Uterus (tissue), 4 donors: ENCODE results near the gene NKAIN2. TPM values are rescaled to one million over a fixed set of nuclear protein-coding genes. Genes with fewer than 3 reads are reported as not detected.

ENCODE experiments used
- DNase-seq, 2 donors: peaks; one replicate each; pipeline ENCODE4 v3.0.0-alpha.2; 2019 to 2020
- H3K27ac ChIP-seq, 2 donors: fragments of 200-600 bp; sonication (generic); 1 replicate in 1 of 2; 2 replicates in 1 of 2; pipeline ENCODE4 v1.5.1; 2016 to 2018
- H3K27me3 ChIP-seq, 2 donors: fragments of 200-600 bp; sonication (generic); one replicate each; pipeline ENCODE4 v1.5.1; 2018 to 2019; ENCODE audit warnings: control low read depth in 1 of 2
- H3K36me3 ChIP-seq, 2 donors: fragments of 200-600 bp; sonication (generic); one replicate each; pipeline ENCODE4 v1.5.1; 2019; ENCODE audit warnings: control low read depth in 1 of 2
- H3K4me1 ChIP-seq, 2 donors: fragments of 200-600 bp; sonication (generic); one replicate each; pipeline ENCODE4 v1.5.1; 2018 to 2019; ENCODE audit warnings: control low read depth in 1 of 2
- H3K4me3 ChIP-seq, 2 donors: fragments of 200-600 bp; sonication (generic); 1 replicate in 1 of 2; 2 replicates in 1 of 2; pipeline ENCODE4 v1.5.1; 2018 to 2019; ENCODE audit warnings: mild to moderate bottlenecking in 1 of 2
- H3K9me3 ChIP-seq, 2 donors: fragments of 200-600 bp; sonication (generic); one replicate each; pipeline ENCODE4 v1.5.1; 2019; ENCODE audit warnings: control low read depth in 1 of 2
- CTCF ChIP-seq, 4 experiments: fragments of 200-600 bp in 2 of 4; fragments of 450-650 bp in 2 of 4; sonication (generic) in 2 of 4; IDR thresholded peaks; one replicate each; pipeline ENCODE4 v1.5.1; 2016 to 2019; ENCODE audit warnings: antibody characterized with exemption in 4 of 4, mild to moderate bottlenecking in 2 of 4, moderate library complexity in 1 of 4
- POLR2A ChIP-seq, 2 donors: fragments of 450-650 bp; IDR thresholded peaks; one replicate each; pipeline ENCODE4 v1.6.1; 2016; ENCODE audit warnings: antibody characterized with exemption in 2 of 2, mild to moderate bottlenecking in 1 of 2, moderate library complexity in 1 of 2
- intact Hi-C: fragments of 100-400 bp; cut with DNase I; formaldehyde crosslinking; loops from one replicate; pipeline ENCODE4 v1.15.1; 2023; ENCODE audit warnings: low total_unique reads
- total RNA-seq, 4 donors: library from RNA; depleted of rRNA in 3 of 4; stranded (reverse); fragments of >200 nt in 3 of 4; gene quantifications; one replicate each; pipeline versions ENCODE4 v1.1.0 to v1.2.4, GENCODE V29; 2014 to 2023
- donor health status: DM: yes; HTN: yes; CAD: no.

NKAIN2 gene
- total RNA-seq, 4 donors from 2014 or later, result 0.59 to 1.1 (median 1.0) TPM; not detected in 1

- intact Hi-C loops, result no loop called here
- no peaks in the 10 kb centered on the region for H3K9me3 ChIP-seq
- DNase-seq, result no peak
- no peaks in the 10 kb centered on the region for H3K27me3 ChIP-seq
- no peaks in the 10 kb centered on the region for H3K36me3 ChIP-seq
- H3K27ac ChIP-seq, result no peak overlapping the region
- TF ChIP-seq POLR2A (IDR thresholded peaks at IDR 0.05) (no peak), CTCF (IDR thresholded peaks at IDR 0.05) (no peak)
- H3K4me3 ChIP-seq, result no peak overlapping the region
- H3K4me1 ChIP-seq, result no peaks in the 10 kb centered on the region
These were observed 716.8 kb downstream of the NKAIN2 start for GRCh38 chr6:124520514-124520913.

GRCh38 chr6:124522335-124522734 lies 718.7 kb downstream of the NKAIN2 start:
- no peak overlapping the region for H3K4me3 ChIP-seq
- TF ChIP-seq POLR2A (IDR thresholded peaks at IDR 0.05), result no peak
- no peak for TF ChIP-seq CTCF (IDR thresholded peaks at IDR 0.05)
- no peaks in the 10 kb centered on the region for H3K9me3 ChIP-seq
- H3K27ac ChIP-seq, result no peak overlapping the region
- no peaks in the 10 kb centered on the region for H3K27me3 ChIP-seq
- DNase-seq, result no peak
- no peaks in the 10 kb centered on the region for H3K36me3 ChIP-seq
- intact Hi-C loops, result no loop called here
- no peaks in the 10 kb centered on the region for H3K4me1 ChIP-seq

GRCh38 chr6:124524491-124525200 lies 721.0 kb downstream of the NKAIN2 start:
- DNase-seq, result no peak
- H3K27ac ChIP-seq, result no peak overlapping the region
- intact Hi-C loops, result no loop called here
- H3K27me3 ChIP-seq, result no peaks in the 10 kb centered on the region
- no peak for TF ChIP-seq POLR2A (IDR thresholded peaks at IDR 0.05)
- no peak for TF ChIP-seq CTCF (IDR thresholded peaks at IDR 0.05)
- H3K9me3 ChIP-seq, result no peaks in the 10 kb centered on the region
- H3K4me3 ChIP-seq, result no peak overlapping the region
- H3K4me1 ChIP-seq, result no peaks in the 10 kb centered on the region
- no peaks in the 10 kb centered on the region for H3K36me3 ChIP-seq

GRCh38 chr6:124530926-124531325 lies 727.3 kb downstream of the NKAIN2 start:
- DNase-seq, result no peak
- Histone ChIP-seq H3K9me3 (no peaks in the 10 kb centered on the region), H3K27ac (no peak overlapping the region), H3K36me3 (no peaks in the 10 kb centered on the region), H3K4me1 (no peaks in the 10 kb centered on the region), H3K27me3 (no peaks in the 10 kb centered on the region), H3K4me3 (no peak overlapping the region)
- intact Hi-C loops, result no loop called here
- TF ChIP-seq CTCF (IDR thresholded peaks at IDR 0.05) (no peak), POLR2A (IDR thresholded peaks at IDR 0.05) (no peak)

- Histone ChIP-seq H3K4me1 (no peaks in the 10 kb centered on the region), H3K27ac (no peak overlapping the region), H3K36me3 (no peaks in the 10 kb centered on the region), H3K9me3 (no peaks in the 10 kb centered on the region), H3K27me3 (no peaks in the 10 kb centered on the region), H3K4me3 (no peak overlapping the region)
- TF ChIP-seq POLR2A (IDR thresholded peaks at IDR 0.05), result no peak
- TF ChIP-seq CTCF (IDR thresholded peaks at IDR 0.05), result no peak
- intact Hi-C loops, result no loop called here
- DNase-seq, result no peak
These were observed 731.6 kb downstream of the NKAIN2 start for GRCh38 chr6:124535299-124535698.
